HCT116 (cell line): Measurements from ENCODE around the gene DCAF4.

ENCODE experiments used
- CBX3 ChIP-seq: IDR thresholded peaks from 2 replicates; pipeline ENCODE4 v1.6.1; 2012; ENCODE audit warnings: low read depth
- ELF1 ChIP-seq: IDR thresholded peaks from 2 replicates; pipeline ENCODE4 v1.6.1; 2012; ENCODE audit warnings: low read depth, borderline replicate concordance
- EZH2 ChIP-seq: fragments of 200-600 bp; sonication (generic); IDR thresholded peaks from 2 replicates; pipeline ENCODE4 v1.6.1; 2017; ENCODE audit warnings: antibody characterized with exemption, mixed run types
- EZH2phosphoT487 ChIP-seq: fragments of 200-600 bp; IDR thresholded peaks from 2 replicates; pipeline ENCODE4 v1.6.1; 2018; ENCODE audit warnings: antibody characterized with exemption, borderline replicate concordance
- POLR2AphosphoS5 ChIP-seq: IDR thresholded peaks from 2 replicates; pipeline ENCODE4 v1.6.1; 2011; ENCODE audit warnings: mild to moderate bottlenecking, low read depth, low read length, moderate library complexity
- SIN3A ChIP-seq: IDR thresholded peaks from 2 replicates; pipeline ENCODE4 v1.6.1; 2012; ENCODE audit warnings: low read depth
- SP1 ChIP-seq: IDR thresholded peaks from 2 replicates; pipeline ENCODE4 v1.6.1; 2012; ENCODE audit warnings: low read depth
- SRF ChIP-seq: IDR thresholded peaks from 2 replicates; pipeline ENCODE4 v1.6.1; 2012; ENCODE audit warnings: low read depth
- TF ChIP-seq, protein P1 (sequence below), 3 experiments: fragments of 200-600 bp in 1 of 3; sonication (generic) in 1 of 3; IDR thresholded peaks in 2 of 3; conservative IDR thresholded peaks in 1 of 3; 2 replicates each; pipeline ENCODE4 v1.5.1; 2012 to 2017; ENCODE audit warnings: low read depth in 2 of 3, low read length in 2 of 3, antibody characterized with exemption in 1 of 3, borderline replicate concordance in 1 of 3, control low read depth in 1 of 3, mild to moderate bottlenecking in 1 of 3, mixed read lengths in 1 of 3, mixed run types in 1 of 3, moderate library complexity in 1 of 3; ENCODE audit not compliant: insufficient read depth in 1 of 3
- TF ChIP-seq, protein P2 (sequence below): IDR thresholded peaks from 2 replicates; pipeline ENCODE4 v1.6.1; 2012; ENCODE audit warnings: low read depth
- TF ChIP-seq, protein P3 (sequence below): IDR thresholded peaks from 2 replicates; pipeline ENCODE4 v1.6.1; 2012

DNA sequence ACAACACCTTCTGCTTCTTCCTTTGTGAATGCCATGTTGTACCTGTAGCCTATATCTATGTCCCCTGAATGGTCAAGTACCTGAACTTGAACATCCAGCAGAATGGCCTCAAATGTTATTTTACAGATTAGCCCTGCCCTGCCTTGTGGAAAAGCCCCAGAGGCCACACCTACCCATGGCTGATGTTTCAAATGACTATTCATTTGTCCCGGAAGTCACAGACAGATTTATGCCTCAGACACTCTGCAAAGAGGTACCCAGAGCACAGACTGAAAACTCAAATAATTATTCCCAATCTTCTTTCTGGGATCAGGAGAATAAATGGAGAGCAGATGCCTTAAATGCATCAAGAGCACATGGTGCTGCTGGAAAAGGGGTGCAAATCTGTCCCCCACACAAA, 19.4 kb upstream of the DCAF4 start:
- TF ChIP-seq POLR2AphosphoS5 (no peak), EZH2phosphoT487 (no peak), EZH2 (no peak), SRF (no peak), SIN3A (no peak), ELF1 (no peak), SP1 (no peak), CBX3 (no peak)
- TF ChIP-seq, protein P1, sequence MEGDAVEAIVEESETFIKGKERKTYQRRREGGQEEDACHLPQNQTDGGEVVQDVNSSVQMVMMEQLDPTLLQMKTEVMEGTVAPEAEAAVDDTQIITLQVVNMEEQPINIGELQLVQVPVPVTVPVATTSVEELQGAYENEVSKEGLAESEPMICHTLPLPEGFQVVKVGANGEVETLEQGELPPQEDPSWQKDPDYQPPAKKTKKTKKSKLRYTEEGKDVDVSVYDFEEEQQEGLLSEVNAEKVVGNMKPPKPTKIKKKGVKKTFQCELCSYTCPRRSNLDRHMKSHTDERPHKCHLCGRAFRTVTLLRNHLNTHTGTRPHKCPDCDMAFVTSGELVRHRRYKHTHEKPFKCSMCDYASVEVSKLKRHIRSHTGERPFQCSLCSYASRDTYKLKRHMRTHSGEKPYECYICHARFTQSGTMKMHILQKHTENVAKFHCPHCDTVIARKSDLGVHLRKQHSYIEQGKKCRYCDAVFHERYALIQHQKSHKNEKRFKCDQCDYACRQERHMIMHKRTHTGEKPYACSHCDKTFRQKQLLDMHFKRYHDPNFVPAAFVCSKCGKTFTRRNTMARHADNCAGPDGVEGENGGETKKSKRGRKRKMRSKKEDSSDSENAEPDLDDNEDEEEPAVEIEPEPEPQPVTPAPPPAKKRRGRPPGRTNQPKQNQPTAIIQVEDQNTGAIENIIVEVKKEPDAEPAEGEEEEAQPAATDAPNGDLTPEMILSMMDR (IDR thresholded peaks at IDR 0.05 in 2 of 3, conservative IDR thresholded peaks at IDR 0.05 in 1 of 3; ENCODE audit: borderline replicate concordance in 1 of 3, insufficient read depth in 1 of 3, low read depth in 2 of 3, low read length in 2 of 3) = no peak
- TF ChIP-seq, protein P2, sequence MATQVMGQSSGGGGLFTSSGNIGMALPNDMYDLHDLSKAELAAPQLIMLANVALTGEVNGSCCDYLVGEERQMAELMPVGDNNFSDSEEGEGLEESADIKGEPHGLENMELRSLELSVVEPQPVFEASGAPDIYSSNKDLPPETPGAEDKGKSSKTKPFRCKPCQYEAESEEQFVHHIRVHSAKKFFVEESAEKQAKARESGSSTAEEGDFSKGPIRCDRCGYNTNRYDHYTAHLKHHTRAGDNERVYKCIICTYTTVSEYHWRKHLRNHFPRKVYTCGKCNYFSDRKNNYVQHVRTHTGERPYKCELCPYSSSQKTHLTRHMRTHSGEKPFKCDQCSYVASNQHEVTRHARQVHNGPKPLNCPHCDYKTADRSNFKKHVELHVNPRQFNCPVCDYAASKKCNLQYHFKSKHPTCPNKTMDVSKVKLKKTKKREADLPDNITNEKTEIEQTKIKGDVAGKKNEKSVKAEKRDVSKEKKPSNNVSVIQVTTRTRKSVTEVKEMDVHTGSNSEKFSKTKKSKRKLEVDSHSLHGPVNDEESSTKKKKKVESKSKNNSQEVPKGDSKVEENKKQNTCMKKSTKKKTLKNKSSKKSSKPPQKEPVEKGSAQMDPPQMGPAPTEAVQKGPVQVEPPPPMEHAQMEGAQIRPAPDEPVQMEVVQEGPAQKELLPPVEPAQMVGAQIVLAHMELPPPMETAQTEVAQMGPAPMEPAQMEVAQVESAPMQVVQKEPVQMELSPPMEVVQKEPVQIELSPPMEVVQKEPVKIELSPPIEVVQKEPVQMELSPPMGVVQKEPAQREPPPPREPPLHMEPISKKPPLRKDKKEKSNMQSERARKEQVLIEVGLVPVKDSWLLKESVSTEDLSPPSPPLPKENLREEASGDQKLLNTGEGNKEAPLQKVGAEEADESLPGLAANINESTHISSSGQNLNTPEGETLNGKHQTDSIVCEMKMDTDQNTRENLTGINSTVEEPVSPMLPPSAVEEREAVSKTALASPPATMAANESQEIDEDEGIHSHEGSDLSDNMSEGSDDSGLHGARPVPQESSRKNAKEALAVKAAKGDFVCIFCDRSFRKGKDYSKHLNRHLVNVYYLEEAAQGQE = no peak
- TF ChIP-seq, protein P3, sequence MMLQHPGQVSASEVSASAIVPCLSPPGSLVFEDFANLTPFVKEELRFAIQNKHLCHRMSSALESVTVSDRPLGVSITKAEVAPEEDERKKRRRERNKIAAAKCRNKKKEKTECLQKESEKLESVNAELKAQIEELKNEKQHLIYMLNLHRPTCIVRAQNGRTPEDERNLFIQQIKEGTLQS = no peak
